Aorta (tissue), 5 donors: ENCODE data around the gene SMS. TPM values are rescaled to one million over a fixed set of nuclear protein-coding genes. Genes with fewer than 3 reads are reported as not detected.
A peak's percentile ranks its signal among the peaks of the same experiment; 100 is the strongest.

Source experiments
- ATAC-seq: fragments of 200-7000 bp; cut with Tn5 transposase; one replicate; pipeline ENCODE4 v1.9.1; 2022; ENCODE audit warnings: moderate library complexity; ENCODE audit not compliant: low FRiP score
- DNase-seq, 2 donors: peaks; one replicate each; pipeline ENCODE4 v3.0.0-alpha.2; 2020
- H3K27ac ChIP-seq, 2 donors: one replicate each; pipeline ENCODE4 v1.5.1; 2013; ENCODE audit warnings: low read length in 2 of 2, mild to moderate bottlenecking in 2 of 2, moderate library complexity in 2 of 2, control low read depth in 1 of 2, inconsistent platforms in 1 of 2, low read depth in 1 of 2
- H3K27me3 ChIP-seq, 2 donors: one replicate each; pipeline ENCODE4 v1.6.1; 2013; ENCODE audit warnings: control low read depth in 1 of 2, low read length in 1 of 2, mild to moderate bottlenecking in 1 of 2, moderate library complexity in 1 of 2; ENCODE audit not compliant: insufficient read depth in 2 of 2, control insufficient read depth in 1 of 2
- H3K36me3 ChIP-seq, 2 donors: one replicate each; pipeline ENCODE4 v1.6.1; 2013; ENCODE audit warnings: control low read depth in 1 of 2, low read length in 1 of 2, mild to moderate bottlenecking in 1 of 2; ENCODE audit not compliant: insufficient read depth in 2 of 2, control insufficient read depth in 1 of 2
- H3K4me1 ChIP-seq, 2 donors: one replicate each; pipeline ENCODE4 v1.6.1; 2013; ENCODE audit warnings: low read length in 2 of 2, control low read depth in 1 of 2, mild to moderate bottlenecking in 1 of 2, moderate library complexity in 1 of 2; ENCODE audit not compliant: insufficient read depth in 2 of 2, control insufficient read depth in 1 of 2
- H3K4me3 ChIP-seq, 2 donors: one replicate each; pipeline ENCODE4 v1.5.1; 2013; ENCODE audit warnings: low read length in 2 of 2, control low read depth in 1 of 2, mild to moderate bottlenecking in 1 of 2
- H3K9me3 ChIP-seq: one replicate; pipeline ENCODE4 v1.6.1; 2013; ENCODE audit warnings: mild to moderate bottlenecking, low read length; ENCODE audit not compliant: control insufficient read depth
- WGBS, 2 donors: extraction: QIAGEN DNeasy Blood & Tissue Kit; methylation state at CpG; one replicate each; pipeline ENCODE4 v1.1.7; 2013; 5-methylcytosine and 5-hydroxymethylcytosine counted together
- intact Hi-C, 2 donors: fragments of 100-400 bp; cut with DNase I; formaldehyde crosslinking; loops; one replicate each; pipeline versions ENCODE4 v1.14.2 to v1.15.0; 2022
- polyA plus RNA-seq, 2 donors: library from polyadenylated mRNA; stranded (reverse); fragments of 200-250 nt; gene quantifications; one replicate each; pipeline ENCODE4 v1.2.3, GENCODE V29; 2013
- total RNA-seq, 2 donors: library from RNA; stranded (reverse); fragmentation: NEBNext Ultra II Directional; extraction: Animal tissue kit (Norgen Biotek cat#: 25700); gene quantifications; one replicate each; pipeline ENCODE4 v1.2.1, GENCODE V29; 2021
- donor health status: healthy with polysubstance abuse.
- donor health status: Bipolar disorder and iron deficiency.
- donor health status: DM: no; HTN: no; CAD: no.
- donor health status: DM: no; HTN: no; CAD: no.
- donor health status: DM: yes; HTN: yes; CAD: no.

SMS gene
- total and polyA plus RNA-seq, 4 donors = 45.3 to 89.5 (median 53.6) TPM

GRCh38 chrX:21955403-21956189, 15.1 kb downstream of the SMS start:
- Histone ChIP-seq H3K9me3 (no peaks in the 10 kb centered on the region), H3K27me3 (no peaks in the 10 kb centered on the region), H3K36me3 (no peaks in the 10 kb centered on the region), H3K4me1 (peaks cover 0 to 4% of the 10 kb centered on the region in 2 donors), H3K27ac (no peak overlapping the region), H3K4me3 (no peak overlapping the region)
- no peak for DNase-seq
- ATAC-seq = no peak
- intact Hi-C loops = no loop called here
- WGBS, 2 donors = 52 to 53% methylated on average over 7 of the region's 7 CpGs

GRCh38 chrX:21956783-21957182, 16.3 kb downstream of the SMS start:
- Histone ChIP-seq H3K27me3 (no peaks in the 10 kb centered on the region), H3K36me3 (no peaks in the 10 kb centered on the region), H3K4me3 (no peak overlapping the region), H3K27ac (no peak overlapping the region), H3K4me1 (peaks cover 0 to 4% of the 10 kb centered on the region in 2 donors), H3K9me3 (no peaks in the 10 kb centered on the region)
- DNase-seq (no peak), ATAC-seq (no peak)
- intact Hi-C loops = no loop called here
- WGBS, 2 donors = 92 to 99% methylated on average over 7 of the region's 7 CpGs

GRCh38 chrX:21958187-21958586, 17.7 kb downstream of the SMS start:
- H3K4me1 ChIP-seq = peaks cover 0 to 4% of the 10 kb centered on the region in 2 donors
- intact Hi-C loops = no loop called here
- WGBS, 2 donors = 76 to 82% methylated on average over 8 of the region's 8 CpGs
- no peak for ATAC-seq
- H3K27me3 ChIP-seq = no peaks in the 10 kb centered on the region
- no peak overlapping the region for H3K27ac ChIP-seq
- H3K36me3 ChIP-seq = no peaks in the 10 kb centered on the region
- H3K9me3 ChIP-seq = no peaks in the 10 kb centered on the region
- no peak for DNase-seq
- no peak overlapping the region for H3K4me3 ChIP-seq

DNA sequence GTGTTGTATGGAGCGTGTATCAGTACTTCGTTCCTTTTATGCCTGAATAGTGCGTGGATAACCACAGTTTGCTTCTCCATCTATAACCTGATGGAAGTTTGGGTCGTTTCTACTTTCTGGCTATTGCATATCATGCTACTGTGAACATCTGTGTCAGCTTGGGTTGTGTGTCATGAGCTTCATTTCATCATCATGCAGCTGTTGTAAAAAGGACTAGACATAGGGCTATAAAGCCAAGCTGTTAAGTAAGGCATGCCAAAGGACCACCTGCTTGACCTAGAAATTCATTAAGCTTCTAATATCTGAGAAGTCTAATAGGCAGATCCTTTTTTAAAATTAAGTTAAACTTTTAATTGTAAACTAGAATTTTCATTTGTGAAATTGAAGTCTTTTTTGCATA, 18.4 kb downstream of the SMS start:
- Histone ChIP-seq H3K27ac (no peak overlapping the region), H3K4me3 (no peak overlapping the region), H3K4me1 (peaks cover 0 to 4% of the 10 kb centered on the region in 2 donors), H3K9me3 (no peaks in the 10 kb centered on the region), H3K36me3 (no peaks in the 10 kb centered on the region), H3K27me3 (no peaks in the 10 kb centered on the region)
- intact Hi-C loops = no loop called here
- no peak for DNase-seq
- ATAC-seq = no peak
- WGBS, 2 donors = 74 to 87% methylated on average over 4 of the region's 4 CpGs

GRCh38 chrX:21959362-21960051, 19.0 kb downstream of the SMS start:
- peaks cover 0 to 7% of the 10 kb centered on the region in 2 donors for H3K4me1 ChIP-seq
- H3K36me3 ChIP-seq = no peaks in the 10 kb centered on the region
- intact Hi-C loops = no loop called here
- H3K27ac ChIP-seq = no peak overlapping the region
- H3K4me3 ChIP-seq = no peak overlapping the region
- H3K9me3 ChIP-seq = no peaks in the 10 kb centered on the region
- DNase-seq (no peak), ATAC-seq (no peak)
- WGBS, 2 donors = 58 to 60% methylated on average over 12 of the region's 12 CpGs
- no peaks in the 10 kb centered on the region for H3K27me3 ChIP-seq

GRCh38 chrX:21960569-21961541, 20.3 kb downstream of the SMS start:
- Histone ChIP-seq H3K9me3 (no peaks in the 10 kb centered on the region), H3K27me3 (no peaks in the 10 kb centered on the region), H3K27ac (no peak overlapping the region), H3K4me1 (peaks cover 0 to 7% of the 10 kb centered on the region in 2 donors), H3K4me3 (no peak overlapping the region), H3K36me3 (no peaks in the 10 kb centered on the region)
- intact Hi-C loops = no loop called here
- no peak for DNase-seq
- no peak for ATAC-seq
- WGBS, 2 donors = 37 to 44% methylated on average over 7 of the region's 7 CpGs

GRCh38 chrX:21962361-21962760, 21.9 kb downstream of the SMS start:
- H3K4me3 ChIP-seq = no peak overlapping the region
- no peaks in the 10 kb centered on the region for H3K27me3 ChIP-seq
- intact Hi-C loops = no loop called here
- no peak for DNase-seq
- no peaks in the 10 kb centered on the region for H3K9me3 ChIP-seq
- H3K27ac ChIP-seq = no peak overlapping the region
- peaks cover 0 to 9% of the 10 kb centered on the region in 2 donors for H3K4me1 ChIP-seq
- ATAC-seq = no peak
- no peaks in the 10 kb centered on the region for H3K36me3 ChIP-seq

DNA sequence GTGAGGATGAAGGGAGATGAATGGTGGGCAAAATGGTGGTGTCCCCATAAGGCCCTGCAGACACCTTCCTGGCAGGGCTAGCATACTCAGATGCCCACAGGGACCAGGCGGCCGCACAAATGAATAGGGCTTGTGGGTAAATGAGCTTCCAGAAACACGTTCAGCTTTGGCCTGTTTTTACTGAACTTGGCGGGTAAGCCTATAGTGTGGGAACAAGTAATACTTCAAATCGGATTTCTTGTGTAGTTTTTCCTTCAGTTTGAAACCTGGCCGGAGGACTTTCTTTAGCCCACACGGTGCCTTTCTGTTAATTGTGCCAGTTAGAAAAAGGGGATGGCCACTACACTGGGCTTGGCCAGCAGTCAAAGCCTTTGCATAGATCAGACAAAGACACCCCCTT, 22.8 kb downstream of the SMS start:
- no peaks in the 10 kb centered on the region for H3K36me3 ChIP-seq
- ATAC-seq = peak; percentile 55
- H3K9me3 ChIP-seq = no peaks in the 10 kb centered on the region
- H3K27ac ChIP-seq = peak overlapping the region in 1 of 2 donors; percentile 39
- H3K4me3 ChIP-seq = no peak overlapping the region
- WGBS, 2 donors = 20 to 41% methylated on average over 7 of the region's 7 CpGs
- no peaks in the 10 kb centered on the region for H3K27me3 ChIP-seq
- DNase-seq = no peak
- peaks cover 0 to 9% of the 10 kb centered on the region in 2 donors for H3K4me1 ChIP-seq
- intact Hi-C loops = no loop called here
